ENCODE measurements around the gene GPC6.

Gene GPC6

GRCh38 chr13:93558637-93559036, 332.0 kb downstream of the GPC6 start:
- no peak for DNase-seq
- 75% methylated on average over 1 of the region's 3 CpGs for WGBS (ENCODE audit: insufficient coverage)
- H3K27ac ChIP-seq (ENCODE audit: insufficient read depth in 1 of 2, low read depth in 1 of 2, low read length in 2 of 2, poor library complexity in 1 of 2, severe bottlenecking in 2 of 2), result no peak overlapping the region
- H3K9me3 ChIP-seq (ENCODE audit: control extremely low read depth in 1 of 5, control insufficient read depth in 4 of 5, insufficient read depth in 2 of 5, low read depth in 1 of 5, low read length in 4 of 5), result peaks cover 0 to 1% (median 0%) of the 10 kb centered on the region in 5 experiments
- H3K4me1 ChIP-seq (ENCODE audit: control extremely low read depth in 1 of 4, control insufficient read depth in 4 of 4, insufficient read depth in 4 of 4, low read length in 3 of 4), result no peaks in the 10 kb centered on the region
- H3K36me3 ChIP-seq (ENCODE audit: control insufficient read depth in 4 of 4, insufficient read depth in 4 of 4, low read length in 3 of 4), result no peaks in the 10 kb centered on the region
- POLR2A ChIA-PET, result no interaction called here
- H3K27me3 ChIP-seq (replicated peaks in 2 of 5; ENCODE audit: control insufficient read depth in 4 of 5, insufficient read depth in 5 of 5, low read length in 4 of 5), result no peaks in the 10 kb centered on the region
- CTCF ChIA-PET, result no interaction called here
- no peak overlapping the region for H3K4me3 ChIP-seq (ENCODE audit: control insufficient read depth in 1 of 7, extremely low read depth in 1 of 7, insufficient read depth in 4 of 7, low read depth in 2 of 7, low read length in 6 of 7)

GRCh38 chr13:93559718-93560117, 333.1 kb downstream of the GPC6 start:
- Histone ChIP-seq H3K27me3 (replicated peaks in 2 of 5; ENCODE audit: control insufficient read depth in 4 of 5, insufficient read depth in 5 of 5, low read length in 4 of 5) (no peaks in the 10 kb centered on the region), H3K36me3 (ENCODE audit: control insufficient read depth in 4 of 4, insufficient read depth in 4 of 4, low read length in 3 of 4) (no peaks in the 10 kb centered on the region), H3K4me1 (ENCODE audit: control extremely low read depth in 1 of 4, control insufficient read depth in 4 of 4, insufficient read depth in 4 of 4, low read length in 3 of 4) (no peaks in the 10 kb centered on the region), H3K9me3 (ENCODE audit: control extremely low read depth in 1 of 5, control insufficient read depth in 4 of 5, insufficient read depth in 2 of 5, low read depth in 1 of 5, low read length in 4 of 5) (peaks cover 0 to 1% (median 0%) of the 10 kb centered on the region in 5 experiments), H3K27ac (ENCODE audit: insufficient read depth in 1 of 2, low read depth in 1 of 2, low read length in 2 of 2, poor library complexity in 1 of 2, severe bottlenecking in 2 of 2) (no peak overlapping the region), H3K4me3 (ENCODE audit: control insufficient read depth in 1 of 7, extremely low read depth in 1 of 7, insufficient read depth in 4 of 7, low read depth in 2 of 7, low read length in 6 of 7) (no peak overlapping the region)
- POLR2A ChIA-PET, result no interaction called here
- DNase-seq, result no peak
- WGBS (ENCODE audit: insufficient coverage), result 100% methylated on average over 1 of the region's 3 CpGs
- CTCF ChIA-PET, result no interaction called here

- Histone ChIP-seq H3K4me1 (ENCODE audit: control extremely low read depth in 1 of 4, control insufficient read depth in 4 of 4, insufficient read depth in 4 of 4, low read length in 3 of 4) (no peaks in the 10 kb centered on the region), H3K9me3 (ENCODE audit: control extremely low read depth in 1 of 5, control insufficient read depth in 4 of 5, insufficient read depth in 2 of 5, low read depth in 1 of 5, low read length in 4 of 5) (peaks cover 0 to 1% (median 0%) of the 10 kb centered on the region in 5 experiments), H3K27me3 (replicated peaks in 2 of 5; ENCODE audit: control insufficient read depth in 4 of 5, insufficient read depth in 5 of 5, low read length in 4 of 5) (no peaks in the 10 kb centered on the region), H3K36me3 (ENCODE audit: control insufficient read depth in 4 of 4, insufficient read depth in 4 of 4, low read length in 3 of 4) (no peaks in the 10 kb centered on the region), H3K4me3 (ENCODE audit: control insufficient read depth in 1 of 7, extremely low read depth in 1 of 7, insufficient read depth in 4 of 7, low read depth in 2 of 7, low read length in 6 of 7) (no peak overlapping the region), H3K27ac (ENCODE audit: insufficient read depth in 1 of 2, low read depth in 1 of 2, low read length in 2 of 2, poor library complexity in 1 of 2, severe bottlenecking in 2 of 2) (no peak overlapping the region)
- ChIA-PET CTCF (no interaction called here), POLR2A (no interaction called here)
- 100% methylated on average over 2 of the region's 4 CpGs for WGBS (ENCODE audit: insufficient coverage)
- DNase-seq, result no peak
Measured at GRCh38 chr13:93561576-93562225, 335.1 kb downstream of the GPC6 start.

GRCh38 chr13:93562676-93563075, 336.1 kb downstream of the GPC6 start:
- ChIA-PET POLR2A (no interaction called here), CTCF (no interaction called here)
- H3K4me3 ChIP-seq (ENCODE audit: control insufficient read depth in 1 of 7, extremely low read depth in 1 of 7, insufficient read depth in 4 of 7, low read depth in 2 of 7, low read length in 6 of 7), result no peak overlapping the region
- no peak overlapping the region for H3K27ac ChIP-seq (ENCODE audit: insufficient read depth in 1 of 2, low read depth in 1 of 2, low read length in 2 of 2, poor library complexity in 1 of 2, severe bottlenecking in 2 of 2)
- no peaks in the 10 kb centered on the region for H3K4me1 ChIP-seq (ENCODE audit: control extremely low read depth in 1 of 4, control insufficient read depth in 4 of 4, insufficient read depth in 4 of 4, low read length in 3 of 4)
- H3K9me3 ChIP-seq (ENCODE audit: control extremely low read depth in 1 of 5, control insufficient read depth in 4 of 5, insufficient read depth in 2 of 5, low read depth in 1 of 5, low read length in 4 of 5), result peaks cover 0 to 1% (median 0%) of the 10 kb centered on the region in 5 experiments
- no peak for DNase-seq
- no CpG with 5 or more reads among the region's 1 CpG for WGBS (ENCODE audit: insufficient coverage)
- no peaks in the 10 kb centered on the region for H3K36me3 ChIP-seq (ENCODE audit: control insufficient read depth in 4 of 4, insufficient read depth in 4 of 4, low read length in 3 of 4)
- no peaks in the 10 kb centered on the region for H3K27me3 ChIP-seq (replicated peaks in 2 of 5; ENCODE audit: control insufficient read depth in 4 of 5, insufficient read depth in 5 of 5, low read length in 4 of 5)

GRCh38 chr13:93577105-93577504, 350.5 kb downstream of the GPC6 start:
- Histone ChIP-seq H3K36me3 (ENCODE audit: control insufficient read depth in 4 of 4, insufficient read depth in 4 of 4, low read length in 3 of 4) (no peaks in the 10 kb centered on the region), H3K27me3 (replicated peaks in 2 of 5; ENCODE audit: control insufficient read depth in 4 of 5, insufficient read depth in 5 of 5, low read length in 4 of 5) (no peaks in the 10 kb centered on the region), H3K4me1 (ENCODE audit: control extremely low read depth in 1 of 4, control insufficient read depth in 4 of 4, insufficient read depth in 4 of 4, low read length in 3 of 4) (no peaks in the 10 kb centered on the region), H3K27ac (ENCODE audit: insufficient read depth in 1 of 2, low read depth in 1 of 2, low read length in 2 of 2, poor library complexity in 1 of 2, severe bottlenecking in 2 of 2) (no peak overlapping the region), H3K9me3 (ENCODE audit: control extremely low read depth in 1 of 5, control insufficient read depth in 4 of 5, insufficient read depth in 2 of 5, low read depth in 1 of 5, low read length in 4 of 5) (no peaks in the 10 kb centered on the region), H3K4me3 (ENCODE audit: control insufficient read depth in 1 of 7, extremely low read depth in 1 of 7, insufficient read depth in 4 of 7, low read depth in 2 of 7, low read length in 6 of 7) (no peak overlapping the region)
- CTCF ChIA-PET, result no interaction called here
- DNase-seq, result no peak
- POLR2A ChIA-PET, result no interaction called here
- WGBS (ENCODE audit: insufficient coverage), result no CpG with 5 or more reads among the region's 2 CpGs

GRCh38 chr13:93589788-93590187, 363.2 kb downstream of the GPC6 start:
- CTCF ChIA-PET, result no interaction called here
- POLR2A ChIA-PET, result no interaction called here
- no peak overlapping the region for H3K27ac ChIP-seq (ENCODE audit: insufficient read depth in 1 of 2, low read depth in 1 of 2, low read length in 2 of 2, poor library complexity in 1 of 2, severe bottlenecking in 2 of 2)
- no peaks in the 10 kb centered on the region for H3K36me3 ChIP-seq (ENCODE audit: control insufficient read depth in 4 of 4, insufficient read depth in 4 of 4, low read length in 3 of 4)
- H3K9me3 ChIP-seq (ENCODE audit: control extremely low read depth in 1 of 5, control insufficient read depth in 4 of 5, insufficient read depth in 2 of 5, low read depth in 1 of 5, low read length in 4 of 5), result no peaks in the 10 kb centered on the region
- DNase-seq, result no peak
- no peaks in the 10 kb centered on the region for H3K27me3 ChIP-seq (replicated peaks in 2 of 5; ENCODE audit: control insufficient read depth in 4 of 5, insufficient read depth in 5 of 5, low read length in 4 of 5)
- no peaks in the 10 kb centered on the region for H3K4me1 ChIP-seq (ENCODE audit: control extremely low read depth in 1 of 4, control insufficient read depth in 4 of 4, insufficient read depth in 4 of 4, low read length in 3 of 4)
- H3K4me3 ChIP-seq (ENCODE audit: control insufficient read depth in 1 of 7, extremely low read depth in 1 of 7, insufficient read depth in 4 of 7, low read depth in 2 of 7, low read length in 6 of 7), result no peak overlapping the region

- ChIA-PET CTCF (no interaction called here), POLR2A (no interaction called here)
- WGBS (ENCODE audit: insufficient coverage), result no CpG with 5 or more reads among the region's 2 CpGs
- no peak overlapping the region for H3K27ac ChIP-seq (ENCODE audit: insufficient read depth in 1 of 2, low read depth in 1 of 2, low read length in 2 of 2, poor library complexity in 1 of 2, severe bottlenecking in 2 of 2)
- no peak for DNase-seq
- H3K36me3 ChIP-seq (ENCODE audit: control insufficient read depth in 4 of 4, insufficient read depth in 4 of 4, low read length in 3 of 4), result no peaks in the 10 kb centered on the region
- H3K4me1 ChIP-seq (ENCODE audit: control extremely low read depth in 1 of 4, control insufficient read depth in 4 of 4, insufficient read depth in 4 of 4, low read length in 3 of 4), result no peaks in the 10 kb centered on the region
- no peak overlapping the region for H3K4me3 ChIP-seq (ENCODE audit: control insufficient read depth in 1 of 7, extremely low read depth in 1 of 7, insufficient read depth in 4 of 7, low read depth in 2 of 7, low read length in 6 of 7)
- no peaks in the 10 kb centered on the region for H3K9me3 ChIP-seq (ENCODE audit: control extremely low read depth in 1 of 5, control insufficient read depth in 4 of 5, insufficient read depth in 2 of 5, low read depth in 1 of 5, low read length in 4 of 5)
- no peaks in the 10 kb centered on the region for H3K27me3 ChIP-seq (replicated peaks in 2 of 5; ENCODE audit: control insufficient read depth in 4 of 5, insufficient read depth in 5 of 5, low read length in 4 of 5)
Measured at GRCh38 chr13:93603043-93603442, 376.4 kb downstream of the GPC6 start.

Data from common myeloid progenitor, CD34-positive (primary cell).